T-helper 2 cell (primary cell): ENCODE data around the gene P2RY12.

Experiments
- DNase-seq, 5 experiments: peaks; one replicate each; pipeline versions ENCODE4 v3.0.0 to v3.0.0-alpha.2; 2012 to 2022

P2RY12 gene

GRCh38 chr3:151305775-151306151 lies 78.8 kb downstream of the P2RY12 start:
- no peak for DNase-seq

GRCh38 chr3:151305060-151305774 lies 79.3 kb downstream of the P2RY12 start:
- peak in 3 of 5 experiments; percentile 9 to 63 (median 23) for DNase-seq

DNA sequence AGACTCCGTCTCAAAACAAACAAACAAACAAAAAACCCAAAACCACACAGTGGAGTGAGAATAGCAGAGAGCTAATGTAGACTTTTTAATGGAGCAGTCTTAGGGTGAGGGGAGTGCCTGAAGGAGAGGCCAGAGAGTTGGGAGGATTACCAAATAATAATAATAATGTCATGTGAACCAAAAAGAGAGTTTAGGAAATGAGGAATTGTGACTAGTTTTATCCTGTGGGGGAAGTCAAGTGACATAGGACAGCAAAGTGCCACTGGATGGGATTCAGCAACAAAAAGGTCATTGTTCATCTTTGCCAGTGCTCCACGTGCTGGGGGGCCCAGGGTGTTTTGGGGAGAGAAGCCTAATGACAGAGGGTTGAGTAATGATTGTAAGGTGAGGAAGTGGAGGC lies 80.8 kb downstream of the P2RY12 start:
- DNase-seq, result no peak

GRCh38 chr3:151301787-151302186 lies 82.8 kb downstream of the P2RY12 start:
- peak in 1 of 5 experiments; percentile 36 for DNase-seq

DNA sequence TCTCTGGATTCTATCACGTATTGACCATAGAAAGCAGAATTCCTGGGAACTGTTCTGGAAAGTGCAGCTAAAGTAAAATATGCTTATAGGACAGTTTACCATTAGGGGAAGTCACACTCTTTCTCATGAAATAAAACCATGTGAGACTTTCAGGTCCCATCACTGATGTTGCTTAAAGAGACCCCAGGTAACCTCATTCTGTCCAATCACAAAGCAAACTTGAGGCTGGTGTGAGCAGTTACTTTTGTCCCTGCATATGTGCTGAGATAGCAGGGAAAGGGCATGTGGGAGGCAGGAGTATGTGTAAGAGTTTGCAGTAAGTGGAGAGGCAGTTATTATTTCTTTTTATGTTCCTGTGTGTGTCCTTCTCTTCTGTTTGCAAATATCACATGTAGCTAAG lies 84.0 kb downstream of the P2RY12 start:
- no peak for DNase-seq

GRCh38 chr3:151299006-151299405 lies 85.5 kb downstream of the P2RY12 start:
- DNase-seq, result no peak

DNA sequence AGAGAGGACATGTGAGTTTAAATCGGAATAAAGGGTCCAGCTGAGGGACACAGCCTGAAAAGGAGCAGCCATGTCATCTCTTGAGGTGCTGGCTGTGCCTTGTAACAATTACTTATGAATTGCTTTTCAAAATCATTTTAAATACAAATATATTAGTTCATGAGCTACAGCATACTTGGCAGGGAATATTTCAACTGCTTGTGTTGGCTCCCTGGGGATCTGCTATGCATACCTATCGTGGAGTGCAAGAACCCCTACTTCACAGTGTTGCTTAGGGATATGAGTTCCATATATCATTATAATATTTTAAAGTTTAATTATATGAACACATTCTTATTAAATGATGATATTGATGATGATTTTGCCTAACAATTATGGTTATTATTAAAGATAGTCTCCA lies 87.1 kb downstream of the P2RY12 start:
- DNase-seq, result no peak

- no peak for DNase-seq
These were observed 88.3 kb downstream of the P2RY12 start for GRCh38 chr3:151296226-151296625.

GRCh38 chr3:151293127-151293526 lies 91.4 kb downstream of the P2RY12 start:
- DNase-seq, result peak in 1 of 5 experiments; percentile 41

- no peak for DNase-seq
These were observed 93.9 kb downstream of the P2RY12 start for GRCh38 chr3:151290673-151291072.

DNA sequence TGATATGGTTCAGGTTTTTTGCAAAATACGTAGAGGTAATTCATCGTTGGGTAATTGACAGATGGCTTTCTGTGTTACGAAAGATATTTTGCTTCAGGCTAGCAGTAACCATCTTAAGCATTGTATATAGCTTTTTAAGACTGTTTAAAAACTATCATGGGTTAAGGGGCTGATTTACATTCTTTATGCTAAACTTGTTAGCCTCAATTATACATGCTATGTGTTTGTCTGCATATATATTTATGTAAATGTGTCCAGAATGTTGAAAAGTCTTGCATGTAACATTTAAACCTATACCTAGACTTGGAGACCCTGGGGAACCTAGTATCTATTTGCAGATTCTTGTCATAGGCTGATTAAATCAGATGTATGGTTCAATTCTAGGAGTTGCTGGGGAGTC lies 95.1 kb downstream of the P2RY12 start:
- DNase-seq, result no peak
